IPS-18a (cell line): Measurements from ENCODE around the gene CDS2.
A peak's percentile ranks its signal among the peaks of the same experiment; 100 is the strongest.

Experiments used
- H3K27ac ChIP-seq: one replicate; pipeline ENCODE4 v1.5.1; 2013; ENCODE audit warnings: low read length
- H3K27me3 ChIP-seq: one replicate; pipeline ENCODE4 v1.6.1; 2013; ENCODE audit warnings: mild to moderate bottlenecking, low read length; ENCODE audit not compliant: control insufficient read depth, insufficient read depth
- H3K36me3 ChIP-seq: one replicate; pipeline ENCODE4 v1.6.1; 2013; ENCODE audit warnings: low read depth, low read length; ENCODE audit not compliant: control insufficient read depth
- H3K4me1 ChIP-seq: one replicate; pipeline ENCODE4 v1.6.1; 2013; ENCODE audit warnings: low read depth, low read length; ENCODE audit not compliant: control insufficient read depth
- H3K4me3 ChIP-seq: one replicate; pipeline ENCODE4 v1.5.1; 2013; ENCODE audit warnings: low read length
- H3K9ac ChIP-seq: one replicate; pipeline ENCODE4 v1.6.1; 2013; ENCODE audit warnings: mild to moderate bottlenecking, low read length, moderate library complexity
- H3K9me3 ChIP-seq: one replicate; pipeline ENCODE4 v1.6.1; 2013; ENCODE audit warnings: low read depth, low read length; ENCODE audit not compliant: control insufficient read depth

The CDS2 gene

GRCh38 chr20:5155404-5155803 lies 28.6 kb downstream of the CDS2 start:
- H3K36me3 ChIP-seq: no peaks in the 10 kb centered on the region
- H3K27me3 ChIP-seq: no peaks in the 10 kb centered on the region
- no peaks in the 10 kb centered on the region for H3K9me3 ChIP-seq
- no peak overlapping the region for H3K9ac ChIP-seq
- H3K4me1 ChIP-seq: no peaks in the 10 kb centered on the region
- no peak overlapping the region for H3K4me3 ChIP-seq
- H3K27ac ChIP-seq: no peak overlapping the region

GRCh38 chr20:5156675-5157448 lies 30.1 kb downstream of the CDS2 start:
- Histone ChIP-seq H3K9ac (no peak overlapping the region), H3K9me3 (no peaks in the 10 kb centered on the region), H3K4me3 (no peak overlapping the region), H3K36me3 (no peaks in the 10 kb centered on the region), H3K4me1 (no peaks in the 10 kb centered on the region), H3K27me3 (no peaks in the 10 kb centered on the region), H3K27ac (no peak overlapping the region)

GRCh38 chr20:5159928-5160327 lies 33.1 kb downstream of the CDS2 start:
- Histone ChIP-seq H3K4me1 (no peaks in the 10 kb centered on the region), H3K9ac (no peak overlapping the region), H3K27ac (no peak overlapping the region), H3K9me3 (no peaks in the 10 kb centered on the region), H3K36me3 (no peaks in the 10 kb centered on the region), H3K4me3 (no peak overlapping the region), H3K27me3 (no peaks in the 10 kb centered on the region)

- no peaks in the 10 kb centered on the region for H3K9me3 ChIP-seq
- H3K27ac ChIP-seq: no peak overlapping the region
- H3K27me3 ChIP-seq: no peaks in the 10 kb centered on the region
- no peak overlapping the region for H3K4me3 ChIP-seq
- no peak overlapping the region for H3K9ac ChIP-seq
- no peaks in the 10 kb centered on the region for H3K36me3 ChIP-seq
- no peaks in the 10 kb centered on the region for H3K4me1 ChIP-seq
These were observed 34.1 kb downstream of the CDS2 start for GRCh38 chr20:5160882-5161281.

GRCh38 chr20:5161536-5162164 lies 34.8 kb downstream of the CDS2 start:
- no peak overlapping the region for H3K27ac ChIP-seq
- H3K4me3 ChIP-seq: no peak overlapping the region
- H3K9ac ChIP-seq: no peak overlapping the region
- H3K9me3 ChIP-seq: no peaks in the 10 kb centered on the region
- no peaks in the 10 kb centered on the region for H3K4me1 ChIP-seq
- H3K36me3 ChIP-seq: no peaks in the 10 kb centered on the region
- H3K27me3 ChIP-seq: no peaks in the 10 kb centered on the region

- Histone ChIP-seq H3K27me3 (no peaks in the 10 kb centered on the region), H3K36me3 (no peaks in the 10 kb centered on the region), H3K4me3 (no peak overlapping the region), H3K4me1 (peaks cover 15% of the 10 kb centered on the region), H3K27ac (no peak overlapping the region), H3K9me3 (no peaks in the 10 kb centered on the region), H3K9ac (no peak overlapping the region)
These were observed 38.1 kb downstream of the CDS2 start for GRCh38 chr20:5164645-5165625.

- Histone ChIP-seq H3K36me3 (no peaks in the 10 kb centered on the region), H3K4me1 (peaks cover 38% of the 10 kb centered on the region), H3K27ac (peak overlapping the region; percentile 42), H3K4me3 (no peak overlapping the region), H3K9me3 (no peaks in the 10 kb centered on the region), H3K9ac (peak overlapping the region; percentile 25), H3K27me3 (no peaks in the 10 kb centered on the region)
These were observed 42.0 kb downstream of the CDS2 start for GRCh38 chr20:5168651-5169396.

GRCh38 chr20:5170341-5170740 lies 43.5 kb downstream of the CDS2 start:
- Histone ChIP-seq H3K9ac (no peak overlapping the region), H3K4me1 (peaks cover 38% of the 10 kb centered on the region), H3K4me3 (no peak overlapping the region), H3K9me3 (no peaks in the 10 kb centered on the region), H3K27me3 (no peaks in the 10 kb centered on the region), H3K36me3 (no peaks in the 10 kb centered on the region), H3K27ac (no peak overlapping the region)

- Histone ChIP-seq H3K27ac (no peak overlapping the region), H3K36me3 (no peaks in the 10 kb centered on the region), H3K9me3 (no peaks in the 10 kb centered on the region), H3K4me1 (peaks cover 38% of the 10 kb centered on the region), H3K27me3 (no peaks in the 10 kb centered on the region), H3K4me3 (no peak overlapping the region), H3K9ac (no peak overlapping the region)
These were observed 44.4 kb downstream of the CDS2 start for GRCh38 chr20:5171064-5171789.

- no peak overlapping the region for H3K9ac ChIP-seq
- no peak overlapping the region for H3K4me3 ChIP-seq
- no peaks in the 10 kb centered on the region for H3K27me3 ChIP-seq
- H3K27ac ChIP-seq: no peak overlapping the region
- H3K36me3 ChIP-seq: no peaks in the 10 kb centered on the region
- no peaks in the 10 kb centered on the region for H3K9me3 ChIP-seq
- H3K4me1 ChIP-seq: peaks cover 43% of the 10 kb centered on the region
These were observed 45.0 kb downstream of the CDS2 start for GRCh38 chr20:5171790-5172164.
